H1 (cell line): ENCODE data around the gene KLF13. TPM values are rescaled to one million over a fixed set of nuclear protein-coding genes. Genes with fewer than 3 reads are reported as not detected.
A peak's percentile ranks its signal among the peaks of the same experiment; 100 is the strongest.

Source experiments
- CTCF ChIA-PET: fragments of 300-600 bp; sonication (Branson Sonifier 250); formaldehyde crosslinking; loops from one replicate; lab custom pipeline; 2021; ENCODE audit not compliant: partially characterized antibody; lab: Charles Lee
- POLR2A ChIA-PET: fragments of 300-600 bp; sonication (Branson Sonifier 250); formaldehyde crosslinking; loops from one replicate; lab custom pipeline; 2021; ENCODE audit warnings: inconsistent platforms; ENCODE audit not compliant: partially characterized antibody; lab: Charles Lee
- DNase-seq, 2 experiments: peaks; one replicate each; pipeline versions ENCODE4 v3.0.0 to v3.0.0-alpha.2; 2010 to 2022; ENCODE audit warnings: low spot score in 2 of 2, low read depth in 1 of 2, mixed read lengths in 1 of 2
- FAIRE-seq: peaks from 2 replicates; lab custom pipeline; 2011; peaks lifted over from hg19 to GRCh38; lab: Jason Lieb, UNC
- H2AFZ ChIP-seq: 2 replicates; pipeline ENCODE4 v1.8.1; 2012; ENCODE audit warnings: low read length, inconsistent platforms
- H2AK5ac ChIP-seq: 2 replicates; pipeline ENCODE4 v1.6.1; 2013; ENCODE audit warnings: low read depth, low read length
- H2BK120ac ChIP-seq: replicated peaks from 2 replicates; pipeline ENCODE3; 2013; ENCODE audit warnings: low read depth, low read length, inconsistent platforms
- H2BK12ac ChIP-seq: 2 replicates; pipeline ENCODE4 v1.6.1; 2013; ENCODE audit warnings: low read depth, low read length
- H2BK15ac ChIP-seq: 2 replicates; pipeline ENCODE4 v1.6.1; 2013; ENCODE audit warnings: low read length
- H2BK20ac ChIP-seq: 2 replicates; pipeline ENCODE4 v1.6.1; 2013; ENCODE audit warnings: low read length
- H2BK5ac ChIP-seq: 2 replicates; pipeline ENCODE4 v1.6.1; 2013; ENCODE audit warnings: low read depth, low read length
- H3K14ac ChIP-seq: 2 replicates; pipeline ENCODE4 v1.6.1; 2013; ENCODE audit warnings: inconsistent platforms; ENCODE audit not compliant: insufficient read length
- H3K18ac ChIP-seq: 2 replicates; pipeline ENCODE4 v1.6.1; 2013; ENCODE audit warnings: low read length; ENCODE audit errors: extremely low read depth
- H3K23ac ChIP-seq: 2 replicates; pipeline ENCODE4 v1.6.1; 2013; ENCODE audit warnings: inconsistent platforms; ENCODE audit not compliant: insufficient read length
- H3K23me2 ChIP-seq: 2 replicates; pipeline ENCODE4 v1.6.1; 2013; ENCODE audit warnings: low read depth, low read length
- H3K27ac ChIP-seq: 2 replicates; pipeline ENCODE4 v1.6.1; 2011; ENCODE audit warnings: low read depth, low read length, inconsistent platforms
- H3K27me3 ChIP-seq, 4 experiments: replicated peaks in 1 of 4; 1 replicate in 1 of 4; 2 replicates in 3 of 4; pipeline versions ENCODE4 v1.6.1 to v1.8.1; 2011 to 2013; ENCODE audit warnings: low read length in 3 of 4, mild to moderate bottlenecking in 3 of 4, inconsistent platforms in 2 of 4, mixed read lengths in 2 of 4, moderate library complexity in 1 of 4; ENCODE audit not compliant: control insufficient read depth in 3 of 4, insufficient read depth in 3 of 4; ENCODE audit errors: extremely low read depth in 1 of 4
- H3K36me3 ChIP-seq, 4 experiments: 2 replicates each; pipeline versions ENCODE4 v1.6.1 to v1.8.1; 2011 to 2013; ENCODE audit warnings: mild to moderate bottlenecking in 4 of 4, low read length in 3 of 4, moderate library complexity in 2 of 4, control low read depth in 1 of 4, inconsistent platforms in 1 of 4; ENCODE audit not compliant: insufficient read depth in 4 of 4, control insufficient read depth in 2 of 4
- H3K4ac ChIP-seq: replicated peaks from 2 replicates; pipeline ENCODE3; 2013; ENCODE audit warnings: low read length, low read depth, mixed read lengths, inconsistent platforms; ENCODE audit not compliant: insufficient read length
- H3K4me1 ChIP-seq, 4 experiments: replicated peaks in 1 of 4; 1 replicate in 1 of 4; 2 replicates in 3 of 4; pipeline versions ENCODE4 v1.6.1 to v1.8.1; 2011 to 2013; ENCODE audit warnings: low read length in 3 of 4, inconsistent platforms in 2 of 4, mixed read lengths in 1 of 4; ENCODE audit not compliant: insufficient read depth in 4 of 4, control insufficient read depth in 3 of 4
- H3K4me2 ChIP-seq, 2 experiments: 2 replicates each; pipeline versions ENCODE4 v1.6.1 to v1.8.1; 2011 to 2013; ENCODE audit warnings: low read depth in 2 of 2, low read length in 2 of 2, control low read depth in 1 of 2, inconsistent platforms in 1 of 2, mild to moderate bottlenecking in 1 of 2; ENCODE audit not compliant: insufficient read depth in 1 of 2
- H3K4me3 ChIP-seq, 4 experiments: fragments of 200-600, 300-600 bp in 1 of 4; sonication (generic), shearing (Covaris generic), sonication (Bioruptor Twin) in 1 of 4; 2 replicates each; pipeline versions ENCODE4 v1.5.1 to v1.8.1; 2011 to 2016; ENCODE audit warnings: low read length in 4 of 4, low read depth in 3 of 4, control low read depth in 2 of 4, inconsistent platforms in 2 of 4, mild to moderate bottlenecking in 2 of 4, mixed read lengths in 1 of 4, moderate library complexity in 1 of 4; ENCODE audit not compliant: insufficient read depth in 2 of 4; ENCODE audit errors: extremely low read depth in 1 of 4
- H3K56ac ChIP-seq: replicated peaks from 2 replicates; pipeline ENCODE3; 2013; ENCODE audit warnings: low read depth, mild to moderate bottlenecking, mixed read lengths, low read length, inconsistent platforms; ENCODE audit not compliant: insufficient read length
- H3K79me1 ChIP-seq: 2 replicates; pipeline ENCODE4 v1.6.1; 2013; ENCODE audit warnings: low read depth, low read length, control low read depth
- H3K79me2 ChIP-seq, 2 experiments: 2 replicates each; pipeline versions ENCODE4 v1.6.1 to v1.8.1; 2012 to 2013; ENCODE audit warnings: low read length in 2 of 2, mild to moderate bottlenecking in 2 of 2, inconsistent platforms in 1 of 2; ENCODE audit not compliant: insufficient read depth in 2 of 2, control insufficient read depth in 1 of 2
- H3K9ac ChIP-seq, 4 experiments: replicated peaks in 1 of 4; 1 replicate in 1 of 4; 2 replicates in 3 of 4; pipeline versions ENCODE4 v1.6.1 to v1.8.1; 2011 to 2013; ENCODE audit warnings: low read depth in 3 of 4, low read length in 3 of 4, control low read depth in 2 of 4, mild to moderate bottlenecking in 2 of 4, moderate library complexity in 2 of 4, inconsistent platforms in 1 of 4; ENCODE audit errors: extremely low read depth in 1 of 4
- H3K9me3 ChIP-seq, 2 experiments: 2 replicates each; pipeline versions ENCODE4 v1.6.1 to v1.8.1; 2012 to 2013; ENCODE audit warnings: mild to moderate bottlenecking in 2 of 2, moderate library complexity in 2 of 2, control low read depth in 1 of 2, inconsistent platforms in 1 of 2, low read depth in 1 of 2, low read length in 1 of 2, mixed read lengths in 1 of 2; ENCODE audit not compliant: insufficient read depth in 2 of 2
- H4K20me1 ChIP-seq, 2 experiments: replicated peaks in 1 of 2; 2 replicates each; pipeline versions ENCODE3 to v1.8.1; 2011 to 2013; ENCODE audit warnings: inconsistent platforms in 2 of 2, low read length in 2 of 2, mild to moderate bottlenecking in 1 of 2; ENCODE audit not compliant: insufficient read depth in 2 of 2, control insufficient read depth in 1 of 2
- H4K5ac ChIP-seq: 2 replicates; pipeline ENCODE4 v1.6.1; 2013; ENCODE audit warnings: low read length, low read depth, mixed read lengths, inconsistent platforms; ENCODE audit not compliant: insufficient read length
- H4K8ac ChIP-seq: 2 replicates; pipeline ENCODE4 v1.8.0; 2013; ENCODE audit warnings: mild to moderate bottlenecking, moderate library complexity, low read length, inconsistent platforms; ENCODE audit not compliant: insufficient read depth; ENCODE audit errors: extremely low read depth
- H4K91ac ChIP-seq: replicated peaks from 2 replicates; pipeline ENCODE3; 2013; ENCODE audit warnings: low read length, mixed read lengths, inconsistent platforms; ENCODE audit not compliant: insufficient read length
- CEBPB ChIP-seq: IDR thresholded peaks from 2 replicates; pipeline ENCODE4 v1.6.1; 2012; ENCODE audit warnings: low read depth, low read length
- KDM5A ChIP-seq: fragments of 200-600 bp; IDR thresholded peaks from 2 replicates; pipeline ENCODE4 v1.7.1; 2012; ENCODE audit warnings: mild to moderate bottlenecking, low read length, inconsistent platforms, mixed read lengths
- POLR2A ChIP-seq, 2 experiments: IDR thresholded peaks; 1 replicate in 1 of 2; 2 replicates in 1 of 2; pipeline ENCODE4 v1.6.1; 2011; ENCODE audit warnings: low read depth in 2 of 2, low read length in 2 of 2, mild to moderate bottlenecking in 2 of 2; ENCODE audit errors: control extremely low read depth in 1 of 2
- SUZ12 ChIP-seq: fragments of 200-600 bp; sonication (generic); IDR thresholded peaks from 2 replicates; pipeline ENCODE4 v1.6.1; 2012; ENCODE audit warnings: mild to moderate bottlenecking, inconsistent platforms, low read length, moderate library complexity, mixed read lengths
- TBP ChIP-seq: IDR thresholded peaks from 2 replicates; pipeline ENCODE4 v1.6.1; 2011; ENCODE audit warnings: low read depth, low read length, improper control_type of control experiment
- WGBS, 2 experiments: shearing (Covaris generic) in 1 of 2; methylation state at CpG; one replicate each; pipeline versions ENCODE4 v1.1.6 to v1.1.7; 2013 to 2015; ENCODE audit warnings: low lambda C conversion rate in 2 of 2, mixed read lengths in 2 of 2, inconsistent platforms in 1 of 2, low coverage in 1 of 2, missing lambda C conversion rate in 1 of 2; ENCODE audit not compliant: insufficient replicate concordance in 2 of 2, insufficient coverage in 1 of 2, insufficient read length in 1 of 2; ENCODE audit errors: extremely low coverage in 1 of 2, missing lambda C conversion rate in 1 of 2; 5-methylcytosine and 5-hydroxymethylcytosine counted together
- polyA plus RNA-seq, 7 experiments: library from polyadenylated mRNA; depleted of rRNA in 3 of 7; stranded (reverse) in 5 of 7; unstranded in 2 of 7; fragments of >200 nt in 5 of 7; fragments of 200-250 nt in 2 of 7; gene quantifications; 1 replicate in 5 of 7; 2 replicates in 1 of 7; 4 replicates in 1 of 7; pipeline versions ENCODE4 v1.2.1 to v1.2.3, GENCODE V29; 2011 to 2013; ENCODE audit warnings: missing spikeins in 2 of 7, mixed read lengths in 2 of 7
- total RNA-seq: library from RNA; stranded (reverse); fragmentation: NEBNext Ultra II Directional; extraction: Animal tissue kit (Norgen Biotek cat#: 25700); gene quantifications from 2 replicates; pipeline ENCODE4 v1.2.1, GENCODE V29; 2021
- TF ChIP-seq, protein P1 (sequence below): IDR thresholded peaks from 2 replicates; pipeline ENCODE4 v1.6.1; 2012; ENCODE audit warnings: low read length, inconsistent platforms
- TF ChIP-seq, protein P2 (sequence below): IDR thresholded peaks from 2 replicates; pipeline ENCODE4 v1.6.1; 2011; ENCODE audit warnings: low read depth, mild to moderate bottlenecking, low read length; ENCODE audit not compliant: insufficient read depth
- TF ChIP-seq, protein P3 (sequence below), 3 experiments: IDR thresholded peaks; 1 replicate in 2 of 3; 2 replicates in 1 of 3; pipeline versions ENCODE4 v1.5.1 to v1.6.1; 2011; ENCODE audit warnings: low read length in 3 of 3, mild to moderate bottlenecking in 3 of 3, inconsistent platforms in 2 of 3, low read depth in 1 of 3, moderate library complexity in 1 of 3; ENCODE audit not compliant: insufficient read depth in 1 of 3; ENCODE audit errors: control extremely low read depth in 1 of 3

The KLF13 gene
- total and polyA plus RNA-seq, 2 of the 8 experiments (the other 6 are each of a cell fraction or from before 2014, with no cell fraction given), result 18.3 to 33.4 TPM

DNA sequence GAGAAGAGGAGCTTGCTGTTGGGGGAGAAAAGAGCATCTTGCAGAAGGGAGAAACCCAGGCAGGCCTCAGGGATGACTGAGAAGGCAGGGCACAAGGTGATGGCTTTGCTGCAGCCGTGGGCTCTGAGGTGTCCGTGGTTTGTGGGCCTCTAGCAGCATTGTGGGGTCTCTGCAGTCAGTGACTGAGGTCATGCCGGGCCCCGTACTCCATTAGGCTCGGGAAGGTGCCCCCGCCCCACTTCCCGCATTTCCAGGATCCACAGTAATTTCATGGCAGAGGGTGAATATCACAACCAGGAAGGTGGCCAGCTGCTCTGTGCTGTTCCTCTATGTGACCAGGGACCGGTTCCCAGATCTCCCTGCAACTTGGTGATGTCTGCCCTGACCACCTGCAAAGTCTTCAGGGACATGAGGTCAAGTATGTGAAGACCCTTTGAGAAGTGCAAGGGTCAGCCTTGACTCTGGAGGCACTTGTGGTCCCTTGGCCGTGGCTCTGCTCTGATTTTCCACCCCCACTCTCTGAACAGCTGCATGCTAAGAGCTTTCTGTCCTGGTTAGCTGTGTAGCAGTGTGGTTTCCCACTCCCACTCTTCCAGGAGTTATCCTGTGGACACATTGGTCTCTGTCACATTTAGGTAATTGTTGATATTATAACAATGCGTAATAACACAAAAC is 3.6 kb downstream of the KLF13 start:
- H3K18ac ChIP-seq, result no peak overlapping the region
- H2BK20ac ChIP-seq, result no peak overlapping the region
- H3K56ac ChIP-seq, result no peak overlapping the region
- peak overlapping the region; percentile 43; the same call in 1 of the 2 replicates for H2BK12ac ChIP-seq
- peak overlapping the region; percentile 73 to 80; a peak in 1 of 4 replicates for H3K4me2 ChIP-seq
- H2BK5ac ChIP-seq, result no peak overlapping the region
- H3K23ac ChIP-seq, result no peak overlapping the region
- H3K36me3 ChIP-seq, result no peaks in the 10 kb centered on the region
- ChIA-PET CTCF (interaction anchor here (0.8 to 1.4 kb wide), 2 partner anchors 65 to 105 kb away, joined by 3 to 5 read pairs; no protein-coding TSS in a partner anchor), POLR2A (no interaction called here)
- peaks cover 13 to 56% of the 10 kb centered on the region in 2 experiments for H3K79me2 ChIP-seq
- H3K23me2 ChIP-seq, result peaks cover 15% of the 10 kb centered on the region; the same call in 1 of the 2 replicates
- H3K4me1 ChIP-seq, result peaks cover 3 to 15% (median 8%) of the 10 kb centered on the region in 4 experiments
- peaks cover 19% of the 10 kb centered on the region for H3K79me1 ChIP-seq
- H2BK120ac ChIP-seq, result no peak overlapping the region
- no peak overlapping the region for H2AFZ ChIP-seq
- H3K27ac ChIP-seq, result no peak overlapping the region
- H4K20me1 ChIP-seq, result peaks cover 32 to 34% of the 10 kb centered on the region in 2 experiments
- no peak overlapping the region for H3K4ac ChIP-seq
- no peaks in the 10 kb centered on the region for H3K9me3 ChIP-seq
- no peak overlapping the region for H4K5ac ChIP-seq
- no peak overlapping the region for H2BK15ac ChIP-seq
- no peak overlapping the region; the same call in none of the 2 replicates for H4K8ac ChIP-seq
- H3K9ac ChIP-seq, result no peak overlapping the region; a peak in 1 of 7 replicates
- H3K4me3 ChIP-seq, result no peak overlapping the region
- no peaks in the 10 kb centered on the region for H3K27me3 ChIP-seq
- H2AK5ac ChIP-seq, result no peak overlapping the region
- no peak overlapping the region for H3K14ac ChIP-seq
- FAIRE-seq (no peak), DNase-seq (no peak)
- no peak overlapping the region for H4K91ac ChIP-seq
- 91% methylated on average over 10 of the region's 10 CpGs; no CpG with 5 or more reads in 1 of the 2 experiments for WGBS, 2 experiments
- no peak for TF ChIP-seq TBP
- no peak for TF ChIP-seq KDM5A
- TF ChIP-seq, protein P1, sequence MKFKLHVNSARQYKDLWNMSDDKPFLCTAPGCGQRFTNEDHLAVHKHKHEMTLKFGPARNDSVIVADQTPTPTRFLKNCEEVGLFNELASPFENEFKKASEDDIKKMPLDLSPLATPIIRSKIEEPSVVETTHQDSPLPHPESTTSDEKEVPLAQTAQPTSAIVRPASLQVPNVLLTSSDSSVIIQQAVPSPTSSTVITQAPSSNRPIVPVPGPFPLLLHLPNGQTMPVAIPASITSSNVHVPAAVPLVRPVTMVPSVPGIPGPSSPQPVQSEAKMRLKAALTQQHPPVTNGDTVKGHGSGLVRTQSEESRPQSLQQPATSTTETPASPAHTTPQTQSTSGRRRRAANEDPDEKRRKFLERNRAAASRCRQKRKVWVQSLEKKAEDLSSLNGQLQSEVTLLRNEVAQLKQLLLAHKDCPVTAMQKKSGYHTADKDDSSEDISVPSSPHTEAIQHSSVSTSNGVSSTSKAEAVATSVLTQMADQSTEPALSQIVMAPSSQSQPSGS, result no peak
- no peak for TF ChIP-seq SUZ12
- TF ChIP-seq, protein P2, sequence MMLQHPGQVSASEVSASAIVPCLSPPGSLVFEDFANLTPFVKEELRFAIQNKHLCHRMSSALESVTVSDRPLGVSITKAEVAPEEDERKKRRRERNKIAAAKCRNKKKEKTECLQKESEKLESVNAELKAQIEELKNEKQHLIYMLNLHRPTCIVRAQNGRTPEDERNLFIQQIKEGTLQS, result no peak
- TF ChIP-seq, protein P3, sequence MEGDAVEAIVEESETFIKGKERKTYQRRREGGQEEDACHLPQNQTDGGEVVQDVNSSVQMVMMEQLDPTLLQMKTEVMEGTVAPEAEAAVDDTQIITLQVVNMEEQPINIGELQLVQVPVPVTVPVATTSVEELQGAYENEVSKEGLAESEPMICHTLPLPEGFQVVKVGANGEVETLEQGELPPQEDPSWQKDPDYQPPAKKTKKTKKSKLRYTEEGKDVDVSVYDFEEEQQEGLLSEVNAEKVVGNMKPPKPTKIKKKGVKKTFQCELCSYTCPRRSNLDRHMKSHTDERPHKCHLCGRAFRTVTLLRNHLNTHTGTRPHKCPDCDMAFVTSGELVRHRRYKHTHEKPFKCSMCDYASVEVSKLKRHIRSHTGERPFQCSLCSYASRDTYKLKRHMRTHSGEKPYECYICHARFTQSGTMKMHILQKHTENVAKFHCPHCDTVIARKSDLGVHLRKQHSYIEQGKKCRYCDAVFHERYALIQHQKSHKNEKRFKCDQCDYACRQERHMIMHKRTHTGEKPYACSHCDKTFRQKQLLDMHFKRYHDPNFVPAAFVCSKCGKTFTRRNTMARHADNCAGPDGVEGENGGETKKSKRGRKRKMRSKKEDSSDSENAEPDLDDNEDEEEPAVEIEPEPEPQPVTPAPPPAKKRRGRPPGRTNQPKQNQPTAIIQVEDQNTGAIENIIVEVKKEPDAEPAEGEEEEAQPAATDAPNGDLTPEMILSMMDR (IDR thresholded peaks at IDR 0.05; ENCODE audit: control extremely low read depth in 1 of 3, insufficient read depth in 1 of 3, low read depth in 1 of 3, low read length in 3 of 3), result no peak
- no peak for TF ChIP-seq CEBPB
- TF ChIP-seq POLR2A (IDR thresholded peaks at IDR 0.05; ENCODE audit: control extremely low read depth in 1 of 2, low read depth in 2 of 2, low read length in 2 of 2), result no peak
